Endothelial cell of umbilical vein (primary cell): ENCODE results near the gene HAUS7. TPM values are rescaled to one million over a fixed set of nuclear protein-coding genes. Genes with fewer than 3 reads are reported as not detected.

Experiments used
- BruUV-seq: library from RNA; stranded (reverse); fragments of 400-500 nt; replicated peaks from 2 replicates; lab custom pipeline; 2021; lab: Mats Ljungman, UMichigan
- CTCF ChIA-PET: fragments of 300-600, 350-600 bp; sonication (Branson Sonifier 250); formaldehyde crosslinking; loops from one replicate; lab custom pipeline; 2021; ENCODE audit warnings: antibody characterized with exemption, inconsistent platforms; lab: Charles Lee
- POLR2A ChIA-PET: fragments of 300-600, 350-600 bp; sonication (Branson Sonifier 250); formaldehyde crosslinking; loops from one replicate; lab custom pipeline; 2021; ENCODE audit warnings: antibody characterized with exemption, inconsistent platforms; lab: Charles Lee
- DNase-seq: peaks from one replicate; pipeline ENCODE4 v3.0.0-alpha.2; 2011; ENCODE audit warnings: low read depth, low spot score
- FAIRE-seq: peaks from 2 replicates; lab custom pipeline; 2011; peaks lifted over from hg19 to GRCh38; lab: Jason Lieb, UNC
- H2AFZ ChIP-seq: 2 replicates; pipeline ENCODE4 v1.6.0; 2012; ENCODE audit warnings: low read depth, low read length, control low read depth, inconsistent platforms
- H3K27ac ChIP-seq: 2 replicates; pipeline ENCODE4 v1.5.1; 2011; ENCODE audit warnings: low read depth, mild to moderate bottlenecking, control low read depth, low read length, moderate library complexity; ENCODE audit not compliant: insufficient read depth
- H3K27me3 ChIP-seq, 2 experiments: 2 replicates each; pipeline versions ENCODE4 v1.6.0 to v1.6.1; 2011; ENCODE audit warnings: low read length in 2 of 2, mixed read lengths in 1 of 2; ENCODE audit not compliant: control insufficient read depth in 2 of 2, insufficient read depth in 2 of 2
- H3K36me3 ChIP-seq, 2 experiments: 2 replicates in 1 of 2; 3 replicates in 1 of 2; pipeline ENCODE4 v1.5.1; 2011; ENCODE audit warnings: low read length in 2 of 2, mild to moderate bottlenecking in 1 of 2, moderate library complexity in 1 of 2; ENCODE audit not compliant: control insufficient read depth in 2 of 2, insufficient read depth in 2 of 2; ENCODE audit errors: extremely low read depth in 1 of 2
- H3K4me1 ChIP-seq: 3 replicates; pipeline ENCODE4 v1.5.1; 2011; ENCODE audit warnings: mild to moderate bottlenecking, low read length; ENCODE audit not compliant: control insufficient read depth, insufficient read depth; ENCODE audit errors: extremely low read depth
- H3K4me2 ChIP-seq: 2 replicates; pipeline ENCODE4 v1.6.1; 2011; ENCODE audit warnings: low read length, control low read depth, mixed read lengths; ENCODE audit not compliant: insufficient read depth
- H3K4me3 ChIP-seq, 3 experiments: fragments of 200-600 bp in 1 of 3; sonication (generic), shearing (Covaris generic) in 1 of 3; replicated peaks in 1 of 3; 2 replicates each; pipeline ENCODE4 v1.5.1; 2011 to 2016; ENCODE audit warnings: control low read depth in 3 of 3, low read length in 3 of 3, mild to moderate bottlenecking in 2 of 3, inconsistent platforms in 1 of 3, low read depth in 1 of 3, moderate library complexity in 1 of 3; ENCODE audit not compliant: insufficient read depth in 1 of 3
- H3K79me2 ChIP-seq: 2 replicates; pipeline ENCODE4 v1.6.0; 2012; ENCODE audit warnings: low read length, inconsistent platforms; ENCODE audit not compliant: control insufficient read depth, insufficient read depth
- H3K9ac ChIP-seq: replicated peaks from 2 replicates; pipeline ENCODE3; 2011; ENCODE audit warnings: low read length, control low read depth; ENCODE audit not compliant: insufficient read depth; ENCODE audit errors: extremely low read depth
- H3K9me1 ChIP-seq: replicated peaks from 3 replicates; pipeline ENCODE4 v1.6.0; 2011; ENCODE audit warnings: mild to moderate bottlenecking, low read length; ENCODE audit not compliant: control insufficient read depth, insufficient read depth; ENCODE audit errors: extremely low read depth
- H3K9me3 ChIP-seq: replicated peaks from 2 replicates; pipeline ENCODE4 v1.5.1; 2012; ENCODE audit warnings: low read length, inconsistent platforms; ENCODE audit not compliant: control insufficient read depth, insufficient read depth
- H4K20me1 ChIP-seq: replicated peaks from 2 replicates; pipeline ENCODE3; 2011; ENCODE audit warnings: mild to moderate bottlenecking, low read length; ENCODE audit not compliant: control insufficient read depth, insufficient read depth; ENCODE audit errors: extremely low read depth
- JUN ChIP-seq: IDR thresholded peaks from 2 replicates; pipeline ENCODE4 v1.6.1; 2011; ENCODE audit warnings: borderline replicate concordance, low read depth; ENCODE audit not compliant: insufficient read length, insufficient read depth
- MYC ChIP-seq: IDR thresholded peaks from one replicate; pipeline ENCODE4 v1.6.1; 2011; ENCODE audit warnings: mild to moderate bottlenecking, low read depth, low read length
- POLR2A ChIP-seq: IDR thresholded peaks from 2 replicates; pipeline ENCODE4 v1.6.1; 2012; ENCODE audit warnings: low read depth, mild to moderate bottlenecking, control low read depth, low read length
- dilution Hi-C: fragments of 300-500 bp; cut with MboI; formaldehyde crosslinking; loops from one replicate; pipeline ENCODE4 v1.15.0; 2019; ENCODE audit warnings: low sequenced_read_pairs; ENCODE audit not compliant: extremely low pct_ligation_motif_present
- intact Hi-C: fragments of 100-400 bp; cut with micrococcal nuclease; formaldehyde crosslinking; loops from one replicate; pipeline ENCODE4 v1.10.0; 2022
- polyA plus RNA-seq, 4 experiments: library from polyadenylated mRNA; depleted of rRNA in 3 of 4; stranded (reverse) in 3 of 4; unstranded in 1 of 4; fragments of >200 nt; gene quantifications; 2 replicates each; pipeline versions ENCODE4 v1.2.1 to v1.2.3, GENCODE V29; 2011 to 2012; ENCODE audit warnings: missing spikeins in 1 of 4
- total RNA-seq: library from RNA; stranded (reverse); gene quantifications from 2 replicates; pipeline ENCODE4 v1.2.3, GENCODE V29; 2021

Gene HAUS7
- total and polyA plus RNA-seq, 2 donors (not counting 3 experiments of a cell fraction or from before 2014, with no cell fraction given) = 31.0 to 46.4 TPM

DNA sequence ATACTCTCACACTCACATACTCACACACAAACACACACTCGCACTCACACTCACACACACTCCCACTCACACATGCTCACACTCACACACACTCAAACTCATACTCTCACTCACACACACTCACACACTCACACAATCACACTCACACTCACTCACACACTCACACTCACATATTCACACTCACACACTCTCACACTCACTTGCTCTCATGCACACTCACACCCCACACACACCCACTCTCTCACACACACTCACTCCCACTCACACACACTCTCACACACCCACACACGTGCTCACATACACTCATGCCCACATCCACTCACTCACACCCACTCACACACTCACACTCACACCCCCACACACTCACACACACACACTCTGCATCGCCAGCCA is 42.1 kb upstream of the HAUS7 start:
- no peaks in the 10 kb centered on the region for H4K20me1 ChIP-seq
- intact Hi-C loops (no loop called here), dilution Hi-C loops (no loop called here)
- peak; percentile 67 for TF ChIP-seq POLR2A
- TF ChIP-seq MYC = no peak
- BruUV-seq = no TSS peak
- H3K36me3 ChIP-seq = peaks cover 0 to 9% of the 10 kb centered on the region in 2 experiments
- H3K9me3 ChIP-seq = no peaks in the 10 kb centered on the region
- POLR2A ChIA-PET = interaction anchor here (0.6 to 0.7 kb wide), 2 partner anchors 43 to 101 kb away, joined by 3 to 4 read pairs; no protein-coding TSS in a partner anchor
- no peak overlapping the region for H3K9ac ChIP-seq
- CTCF ChIA-PET = interaction anchor here (2.5 to 8.2 kb wide), 2 partner anchors 41 to 51 kb away, joined by 16 to 146 read pairs; partner anchors contain the start of gene HAUS7
- no peaks in the 10 kb centered on the region for H3K9me1 ChIP-seq
- no peak for FAIRE-seq
- no peak overlapping the region for H3K27ac ChIP-seq
- H3K4me3 ChIP-seq = no peak overlapping the region
- no peak overlapping the region for H2AFZ ChIP-seq
- no peaks in the 10 kb centered on the region for H3K4me1 ChIP-seq
- H3K4me2 ChIP-seq = no peak overlapping the region
- peaks cover 8 to 9% of the 10 kb centered on the region in 2 experiments for H3K27me3 ChIP-seq
- no peaks in the 10 kb centered on the region for H3K79me2 ChIP-seq
- DNase-seq = no peak

DNA sequence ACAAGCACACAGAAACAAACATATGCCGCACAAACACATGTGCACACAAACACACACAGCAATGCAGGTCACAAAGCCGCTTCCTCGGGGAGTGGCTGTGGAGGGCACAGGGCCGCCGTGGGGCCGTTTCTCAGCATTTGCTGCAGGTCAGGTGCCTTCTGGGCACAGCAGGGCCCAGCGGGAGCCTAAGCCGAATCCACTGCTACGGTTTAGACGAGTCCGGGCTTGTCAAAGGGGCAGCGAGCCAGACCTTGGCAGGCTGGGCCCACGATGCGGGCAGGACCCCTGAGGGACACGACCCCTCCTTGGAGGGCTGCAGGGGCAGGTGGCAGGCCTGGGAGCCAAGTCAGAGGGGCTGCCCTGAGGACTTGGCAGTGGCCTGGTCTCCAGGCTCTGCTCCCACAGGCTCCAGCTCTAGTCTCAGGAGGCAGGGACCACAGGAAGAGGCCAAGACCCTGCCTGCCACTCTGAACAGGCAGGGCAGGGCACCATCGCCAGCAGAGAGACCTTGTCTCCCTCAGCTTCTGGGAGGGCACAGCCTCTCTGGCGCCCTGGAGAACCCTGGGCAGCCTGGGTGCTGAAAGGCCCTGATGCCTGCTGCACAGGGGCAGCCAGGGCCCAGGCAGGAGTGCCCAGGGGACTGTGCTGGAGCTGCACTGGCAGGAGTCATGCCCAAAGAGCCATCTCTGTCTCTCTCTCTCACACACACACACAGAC is 41.6 kb upstream of the HAUS7 start:
- no peak for FAIRE-seq
- CTCF ChIA-PET = interaction anchor here (2.5 to 8.2 kb wide), 2 partner anchors 41 to 51 kb away, joined by 16 to 146 read pairs; partner anchors contain the start of gene HAUS7

More for the DNA sequence above, 41.6 kb upstream of the HAUS7 start:
- no peaks in the 10 kb centered on the region for H4K20me1 ChIP-seq
- DNase-seq = peak; percentile 36
- peaks cover 0 to 13% of the 10 kb centered on the region in 2 experiments for H3K36me3 ChIP-seq
- no peaks in the 10 kb centered on the region for H3K4me1 ChIP-seq
- POLR2A ChIA-PET = interaction anchor here (1.3 kb wide), 1 partner anchor 51 kb away, joined by 3 read pairs; no protein-coding TSS in a partner anchor
- intact Hi-C loops (no loop called here), dilution Hi-C loops (no loop called here)
- H3K9ac ChIP-seq = no peak overlapping the region
- no peak overlapping the region for H3K4me2 ChIP-seq
- BruUV-seq = no TSS peak
- no peaks in the 10 kb centered on the region for H3K9me1 ChIP-seq
- no peak overlapping the region for H2AFZ ChIP-seq
- H3K79me2 ChIP-seq = no peaks in the 10 kb centered on the region
- H3K4me3 ChIP-seq = no peak overlapping the region
- H3K27ac ChIP-seq = no peak overlapping the region
- H3K27me3 ChIP-seq = peaks cover 5 to 6% of the 10 kb centered on the region in 2 experiments
- TF ChIP-seq JUN = no peak
- peak; percentile 53 for TF ChIP-seq POLR2A
- H3K9me3 ChIP-seq = no peaks in the 10 kb centered on the region
